Renal cortical epithelial cell (primary cell): ENCODE measurements around the gene RDM1. TPM values are rescaled to one million over a fixed set of nuclear protein-coding genes. Genes with fewer than 3 reads are reported as not detected.
"Not testable (repeated sequence)": the region's sequence is repeated elsewhere in the genome, so short reads cannot be mapped to it uniquely, and the experiment has no call there.

Experiments
- DNase-seq: peaks from one replicate; pipeline ENCODE4 v3.0.0-alpha.2; 2011; ENCODE audit warnings: low read depth
- total RNA-seq: library from RNA; depleted of rRNA; stranded (reverse); fragments of >200 nt; gene quantifications from 2 replicates; pipeline ENCODE4 v1.2.3, GENCODE V29; 2014

RDM1 gene, protein sequence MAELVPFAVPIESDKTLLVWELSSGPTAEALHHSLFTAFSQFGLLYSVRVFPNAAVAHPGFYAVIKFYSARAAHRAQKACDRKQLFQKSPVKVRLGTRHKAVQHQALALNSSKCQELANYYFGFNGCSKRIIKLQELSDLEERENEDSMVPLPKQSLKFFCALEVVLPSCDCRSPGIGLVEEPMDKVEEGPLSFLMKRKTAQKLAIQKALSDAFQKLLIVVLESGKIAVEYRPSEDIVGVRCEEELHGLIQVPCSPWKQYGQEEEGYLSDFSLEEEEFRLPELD
- total RNA-seq: 0.20 and 1.6 TPM in 2 replicates

DNA sequence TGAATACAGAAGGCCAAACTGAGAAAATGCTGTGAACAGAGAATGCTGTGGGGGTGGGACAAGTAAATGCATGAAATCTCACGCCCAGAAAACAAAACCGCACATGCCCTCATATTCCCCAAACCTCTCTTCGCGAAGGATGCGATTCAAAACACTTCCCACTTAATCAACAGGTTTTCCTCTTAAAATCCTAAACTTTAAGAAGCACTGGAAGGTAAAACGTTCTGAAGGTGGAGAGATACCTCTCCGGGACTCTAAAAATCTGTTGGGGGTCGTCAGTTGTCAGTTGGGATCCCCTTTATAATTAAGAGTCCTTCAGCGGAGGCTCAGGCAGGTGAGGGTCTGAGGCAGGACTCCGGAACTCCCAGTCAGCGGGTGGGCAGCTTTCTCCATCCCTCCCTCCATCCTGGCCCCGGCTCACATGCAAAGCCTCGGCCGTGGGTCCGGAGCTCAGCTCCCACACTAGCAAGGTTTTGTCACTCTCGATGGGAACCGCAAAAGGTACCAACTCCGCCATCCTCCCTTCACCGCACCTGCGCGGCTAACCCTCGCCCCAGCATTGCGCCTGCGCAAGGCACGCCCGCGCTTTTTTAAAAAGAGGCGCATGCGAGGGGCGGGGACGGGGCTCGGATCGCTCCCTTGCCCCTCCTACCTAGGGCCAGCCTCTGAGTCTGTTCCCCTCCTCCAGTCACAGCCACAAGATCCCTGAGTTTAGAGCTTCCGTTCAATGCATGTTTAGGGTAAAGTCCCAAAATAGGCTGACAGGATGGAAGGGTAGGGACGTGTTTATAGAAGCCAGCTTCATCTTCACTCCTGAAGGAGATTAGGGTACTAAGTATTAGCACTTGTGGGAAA lies at the start of gene RDM1:
Gene RDM1, minus strand, starts transcription at position 563 of the 855 bp plus-strand sequence. Its CDS starts 46 bp downstream, at position 517.
- DNase-seq: peak; percentile 47

DNA sequence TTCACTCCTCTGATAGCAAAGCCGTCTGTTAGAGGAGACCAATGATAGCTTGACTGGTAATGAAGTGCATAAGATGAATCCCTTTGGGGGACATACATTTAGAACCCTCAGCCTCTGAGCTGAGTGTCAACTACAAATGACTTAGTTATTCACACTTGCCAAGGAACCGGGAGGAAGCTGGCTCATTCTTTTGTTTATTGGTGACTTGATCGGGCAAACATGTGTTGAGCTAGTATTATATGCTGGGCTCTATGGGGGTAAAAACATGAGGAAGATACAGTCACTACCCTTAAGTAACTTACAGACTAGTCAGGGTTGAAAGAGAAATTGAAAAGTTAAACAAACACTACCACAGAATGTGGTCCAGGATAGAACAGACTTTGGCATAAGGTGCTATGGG lies 47.8 kb upstream of the RDM1 start:
- DNase-seq: no peak

DNA sequence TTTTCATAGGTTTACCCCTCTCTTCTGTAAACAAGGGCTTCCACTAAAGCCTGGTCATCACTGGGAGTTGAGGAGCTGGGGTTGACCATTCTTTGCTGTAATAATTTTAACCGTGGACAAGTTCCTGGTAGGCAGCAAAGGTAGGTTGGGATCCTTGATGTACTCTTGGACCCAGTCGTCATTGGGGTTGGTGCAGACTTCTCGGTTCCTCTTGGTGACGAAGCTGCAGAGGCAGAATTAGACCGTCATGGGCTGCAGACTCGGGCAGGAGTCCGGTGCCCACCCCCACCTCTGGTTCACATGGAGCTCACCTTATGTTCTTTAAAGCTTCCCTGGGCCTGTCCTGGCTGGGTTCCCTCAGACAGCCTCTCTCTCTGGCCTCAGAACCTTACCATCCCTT lies 46.9 kb upstream of the RDM1 start:
- DNase-seq: no peak

DNA sequence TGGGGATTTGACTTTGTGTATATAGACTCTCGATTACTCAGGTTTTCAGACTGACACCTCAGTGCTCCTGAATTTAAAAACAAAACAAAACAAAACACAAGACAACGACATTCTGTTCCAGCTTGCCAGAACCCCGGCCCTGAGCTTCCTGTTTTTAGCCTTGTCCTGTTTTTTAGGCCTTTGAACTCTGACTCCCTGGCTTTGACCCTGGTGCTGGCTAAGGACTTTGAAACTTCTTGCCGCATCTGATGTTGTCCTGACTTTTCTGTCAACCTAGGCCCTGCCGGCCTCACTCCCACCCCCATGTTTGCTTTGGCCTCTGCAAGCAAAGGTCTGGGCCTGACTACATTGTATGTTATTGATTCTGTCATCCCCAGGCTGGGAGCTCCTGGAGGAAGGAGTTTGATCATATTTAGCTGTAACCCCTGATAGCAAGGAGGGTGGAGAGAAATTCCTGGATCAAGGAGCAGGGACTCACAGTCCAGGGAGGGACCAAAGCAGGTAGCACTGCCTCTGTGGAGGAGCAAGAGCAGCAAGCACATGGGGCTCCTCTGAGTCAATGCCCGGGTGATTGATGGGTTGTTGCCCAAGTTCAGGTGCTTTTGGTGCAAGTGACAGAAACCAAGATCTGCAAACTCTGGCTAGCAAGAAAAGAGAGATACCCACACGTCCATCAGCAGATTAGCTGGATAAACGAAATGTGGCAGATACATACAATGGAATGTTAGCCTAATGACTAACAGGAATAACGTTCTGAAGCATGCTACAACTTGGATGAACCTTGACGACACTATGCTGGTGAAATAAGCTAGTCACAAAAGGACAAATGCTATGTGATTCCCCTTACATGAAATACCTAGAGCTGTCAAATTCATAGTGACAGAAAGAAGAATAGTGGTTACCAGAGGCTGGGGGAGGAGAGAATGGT lies 43.0 kb upstream of the RDM1 start:
- DNase-seq: no peak

DNA sequence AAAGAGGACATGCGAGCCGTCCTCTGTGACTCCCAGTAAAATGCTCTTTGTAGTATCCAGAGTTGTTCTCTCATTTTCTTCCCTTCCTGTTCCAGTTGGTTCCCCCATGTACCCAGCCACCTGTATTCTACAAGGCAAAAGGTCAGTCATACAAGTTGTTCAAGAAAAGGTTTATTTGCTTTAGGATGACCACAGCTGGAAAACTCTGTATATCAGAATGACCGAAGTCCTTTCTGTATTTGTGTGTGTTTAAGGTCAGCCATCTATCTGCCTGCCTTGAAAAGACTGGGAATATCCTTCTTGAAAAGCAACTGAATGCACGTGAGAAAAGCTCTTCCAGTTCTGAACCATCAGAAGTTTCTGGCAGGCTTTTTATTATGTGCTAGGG lies 42.4 kb upstream of the RDM1 start:
- DNase-seq: no peak

DNA sequence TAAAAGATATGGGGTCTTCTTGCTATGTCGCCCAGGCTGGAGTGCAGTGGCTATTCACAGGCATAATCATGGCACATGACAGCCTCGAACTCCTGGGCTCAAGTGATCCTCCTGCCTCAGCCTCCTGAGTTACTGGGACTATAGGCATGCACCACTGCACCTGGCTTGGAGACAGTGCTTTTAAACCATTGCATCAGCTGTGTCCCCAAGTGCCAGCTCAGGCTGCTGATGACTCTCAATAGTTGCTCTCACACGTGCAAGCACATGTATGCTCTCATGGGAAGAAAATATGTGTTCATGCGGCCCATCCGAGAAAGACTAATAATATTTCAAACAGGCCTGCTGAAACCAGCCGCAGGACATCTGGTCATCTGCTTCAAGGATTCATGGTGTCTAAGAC lies 42.0 kb upstream of the RDM1 start:
- no peak for DNase-seq

DNA sequence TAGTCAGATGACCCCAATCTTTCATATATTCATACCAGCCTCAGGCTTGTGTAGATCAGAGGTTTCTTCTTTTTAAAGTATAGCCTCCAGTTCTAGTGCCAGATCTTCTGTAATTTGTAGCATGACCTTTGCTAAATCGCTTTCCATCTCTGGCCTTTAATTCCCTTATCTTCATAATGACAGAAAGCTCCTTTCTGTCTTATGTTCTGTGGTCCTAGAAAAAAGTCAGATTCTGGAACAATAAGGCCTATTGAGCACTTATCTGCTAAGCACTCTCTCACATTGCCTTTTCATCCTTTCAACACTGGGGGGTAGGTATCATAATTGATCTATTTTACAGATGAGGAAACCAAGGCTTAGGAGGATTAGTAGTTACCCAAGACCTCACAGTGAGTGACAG lies 41.5 kb upstream of the RDM1 start:
- no peak for DNase-seq

DNA sequence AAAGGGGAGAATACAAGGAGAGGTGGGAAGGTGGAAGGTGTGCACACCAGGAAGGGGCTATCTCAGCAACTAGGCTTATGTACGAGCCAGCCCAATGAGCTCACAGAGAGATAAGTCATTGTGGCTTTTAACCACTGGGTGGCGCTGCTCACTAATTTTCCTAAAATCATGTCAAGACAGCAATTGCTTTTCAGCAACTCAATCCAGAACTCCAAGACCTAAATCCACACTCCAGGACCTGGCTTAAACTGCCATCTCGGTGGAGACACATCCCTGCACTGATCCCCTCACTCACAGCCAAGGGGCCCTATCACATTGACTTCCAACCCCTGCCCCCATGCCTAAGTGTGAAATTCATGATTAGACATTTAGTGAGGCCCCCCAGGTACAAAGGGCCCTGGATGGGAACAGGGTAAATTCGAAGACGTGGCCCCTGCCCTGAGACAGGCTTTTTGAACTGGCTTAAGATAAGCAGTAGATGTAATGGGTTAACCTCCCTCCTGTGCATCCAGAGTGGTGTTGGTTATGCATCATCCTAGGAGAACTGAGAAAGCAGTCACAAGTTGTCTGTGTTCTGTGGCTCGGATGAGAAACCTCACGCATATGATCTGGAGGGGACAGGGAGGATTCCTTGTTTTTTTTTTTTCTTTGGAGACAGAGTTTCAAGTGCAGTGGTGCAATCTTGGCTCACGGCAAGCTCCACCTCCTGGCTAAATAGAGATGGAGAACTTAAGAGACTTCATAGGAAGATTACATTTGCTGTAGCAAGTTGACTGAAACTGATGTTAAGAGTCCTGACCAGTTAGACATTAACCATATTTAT lies 39.2 kb upstream of the RDM1 start:
- peak; percentile 70 for DNase-seq

DNA sequence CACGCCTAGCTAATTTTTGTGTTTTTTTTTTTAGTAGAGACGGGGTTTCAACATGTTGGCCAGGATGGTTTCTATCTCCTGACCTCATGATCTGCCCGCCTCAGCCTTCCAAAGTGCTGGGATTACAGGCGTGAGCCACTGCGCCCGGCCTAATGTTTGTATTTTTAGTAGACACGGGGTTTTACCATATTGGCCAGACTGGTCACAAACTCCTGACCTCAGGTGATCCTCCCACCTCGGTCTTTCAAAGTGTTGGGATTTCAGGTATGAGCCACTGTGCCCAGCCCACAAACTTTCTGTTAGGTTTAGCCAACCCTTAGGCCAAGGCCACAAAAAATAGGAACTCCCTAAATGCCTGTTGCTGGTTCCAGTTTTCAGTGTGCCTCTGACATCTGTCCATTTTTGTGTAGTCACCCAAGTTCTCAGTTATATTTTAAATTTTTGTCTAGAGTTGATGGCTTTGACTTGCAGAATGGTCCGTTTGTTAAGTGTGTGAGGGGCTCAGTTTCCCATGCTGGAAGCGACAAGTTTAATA lies 38.0 kb upstream of the RDM1 start:
- DNase-seq: no peak

DNA sequence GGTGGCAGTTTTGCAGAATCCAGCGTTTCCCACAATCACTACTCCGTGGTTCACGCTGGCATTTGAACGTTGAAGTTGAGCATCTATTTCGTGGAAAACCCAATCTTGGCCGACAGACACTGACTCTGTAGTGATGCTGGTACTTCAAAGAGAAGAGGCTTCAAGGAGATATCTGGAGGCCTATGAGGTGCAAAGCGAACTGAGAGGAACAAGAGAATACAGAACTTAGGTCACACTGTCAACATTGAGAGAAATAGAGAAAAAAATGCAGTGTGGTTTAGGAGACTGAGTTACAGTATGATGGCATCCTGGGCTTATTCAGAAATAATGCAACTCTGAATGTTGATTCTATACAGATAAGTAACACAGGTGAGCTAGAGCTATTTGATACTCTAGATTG lies 34.7 kb upstream of the RDM1 start:
- DNase-seq: no peak

DNA sequence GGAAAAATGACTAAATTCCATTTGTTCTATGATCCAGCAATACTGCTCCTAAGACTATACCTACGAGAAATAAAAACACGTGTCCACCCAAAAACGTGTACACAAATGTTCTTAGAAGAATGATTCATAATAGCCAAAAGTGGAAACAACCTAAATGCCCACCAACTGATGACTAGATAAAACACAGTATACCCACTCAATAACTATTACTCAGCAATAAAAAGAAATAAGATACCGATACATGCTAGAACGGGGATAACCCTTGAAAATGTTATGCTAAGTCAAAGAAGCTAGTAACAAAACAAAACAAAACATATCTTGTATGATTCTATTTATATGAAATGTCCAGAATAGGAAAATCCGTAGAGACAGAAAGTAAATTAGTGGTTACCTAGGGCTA lies 33.1 kb upstream of the RDM1 start:
- DNase-seq: no peak

DNA sequence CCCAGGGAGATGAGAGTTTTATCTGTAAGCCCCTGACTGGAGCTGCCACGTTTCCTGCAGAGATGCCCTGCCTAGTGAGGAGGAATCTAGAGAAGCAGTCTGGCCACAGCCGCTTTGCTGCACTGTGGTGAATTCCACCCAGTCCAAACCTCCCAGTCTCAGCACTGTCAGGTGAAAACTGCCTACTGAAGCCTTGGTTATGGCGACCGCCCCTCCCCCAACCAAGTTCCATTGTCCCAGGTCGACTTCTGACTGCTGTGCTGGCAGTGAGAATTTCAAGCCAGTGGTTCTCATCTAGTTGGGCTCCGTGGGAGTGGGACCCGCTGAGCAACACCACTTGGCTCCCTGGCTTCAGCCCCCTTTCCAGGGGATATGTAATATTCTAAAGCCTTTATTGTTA lies 23.1 kb upstream of the RDM1 start:
- DNase-seq: no peak

DNA sequence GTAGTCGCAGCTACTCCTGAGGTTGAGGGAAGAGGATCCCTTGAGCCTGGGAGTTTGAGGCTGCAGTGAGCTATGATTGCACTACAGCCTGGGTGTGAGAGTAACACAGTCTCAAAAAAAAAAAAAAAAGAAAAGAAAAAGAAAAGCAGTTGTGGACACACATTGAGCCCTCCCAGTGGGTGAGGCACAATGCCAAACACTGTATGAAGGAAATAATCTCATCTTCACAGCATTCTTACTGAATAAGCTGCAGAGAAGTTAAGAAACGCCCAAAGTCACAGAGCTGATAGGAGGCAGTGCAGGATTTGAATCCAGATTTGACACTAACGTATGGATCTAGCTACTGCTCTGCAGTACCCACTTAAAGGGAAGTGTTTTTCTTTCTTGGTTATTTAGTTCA lies 18.8 kb upstream of the RDM1 start:
- DNase-seq: no peak

DNA sequence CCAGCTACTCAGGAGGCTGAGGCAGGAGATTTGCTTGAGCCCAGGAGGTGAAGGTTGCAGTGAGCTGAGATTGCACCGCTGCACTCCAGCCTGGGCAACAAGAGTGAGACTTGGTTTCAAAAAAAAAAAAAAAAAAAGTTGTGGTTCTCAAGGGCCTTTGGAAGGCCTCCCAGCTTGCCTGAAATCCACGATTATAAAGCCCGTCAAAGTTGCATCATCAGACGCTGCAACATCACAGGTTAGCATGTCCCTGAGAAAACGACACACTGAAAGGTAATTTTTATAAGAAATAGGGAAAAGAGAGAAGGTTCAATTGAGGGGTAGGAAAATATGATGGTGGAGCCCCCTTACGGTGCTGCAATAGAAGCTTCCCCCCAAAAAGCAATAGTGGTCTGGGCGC lies 17.5 kb upstream of the RDM1 start:
- DNase-seq: no peak

DNA sequence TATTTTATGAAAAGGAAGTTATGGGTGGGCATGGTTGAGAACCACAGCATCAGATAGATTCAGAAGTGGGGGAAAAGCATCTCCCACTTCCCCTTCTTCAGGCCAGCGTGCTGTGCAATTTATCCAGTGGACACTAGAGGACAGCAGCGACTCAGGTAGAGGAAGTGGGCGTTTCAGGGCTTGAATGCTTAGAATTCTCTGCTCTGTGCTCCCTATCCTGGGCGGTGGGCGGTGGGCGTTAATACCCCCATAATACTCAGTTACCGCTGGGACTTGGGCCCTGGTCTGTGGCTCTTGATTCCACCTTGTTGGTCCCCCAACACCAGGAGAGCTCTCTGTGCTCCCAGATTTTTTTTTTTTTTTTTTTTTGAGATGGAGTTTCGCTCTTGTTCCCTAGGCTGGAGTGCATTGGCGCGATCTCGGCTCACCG lies 16.6 kb upstream of the RDM1 start:
- peak; percentile 41 for DNase-seq

DNA sequence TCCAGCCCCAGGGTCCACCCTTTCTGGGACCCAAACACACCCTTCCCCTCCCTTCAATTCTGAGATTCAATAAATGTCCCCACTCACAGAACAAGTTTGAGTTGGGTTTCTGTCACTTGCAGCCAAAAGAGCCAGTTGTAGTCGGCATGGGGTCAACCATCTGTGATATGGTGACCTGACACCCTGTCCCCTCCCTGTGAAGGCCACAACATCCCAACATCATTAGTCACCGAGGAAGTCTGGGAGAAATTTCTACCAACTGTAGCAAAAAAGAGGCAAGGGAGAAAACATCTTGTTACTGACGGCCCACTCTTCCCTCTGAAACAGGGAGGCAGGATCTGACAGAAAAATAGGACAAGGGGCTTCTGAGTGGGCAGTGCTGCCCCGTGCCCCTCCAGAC lies 13.6 kb upstream of the RDM1 start:
- DNase-seq: no peak

DNA sequence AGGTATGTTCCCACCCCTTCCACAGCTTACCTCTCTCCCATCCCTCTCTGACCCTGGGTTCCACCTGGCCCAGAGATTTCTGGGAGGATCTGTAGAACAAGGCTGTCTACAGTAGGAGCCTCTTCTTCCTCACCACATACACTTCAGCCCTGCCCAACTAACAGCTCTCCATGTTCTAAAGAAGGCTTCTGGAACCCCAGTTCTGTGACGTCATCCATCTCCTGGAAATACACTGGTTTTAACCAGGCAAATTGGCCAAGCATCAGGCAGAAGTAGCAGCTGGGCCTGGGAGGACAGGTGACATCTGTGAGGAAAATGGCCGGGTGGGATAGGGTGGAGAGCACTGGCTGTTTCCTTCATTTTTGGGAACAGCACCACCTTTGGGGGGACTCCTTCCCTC lies 13.0 kb upstream of the RDM1 start, which contains the start of gene LYZL6:
Gene LYZL6, minus strand, starts transcription at position 177 of the 400 bp plus-strand sequence. CDS start 4,357 bp downstream, outside the sequence.
- DNase-seq: no peak

DNA sequence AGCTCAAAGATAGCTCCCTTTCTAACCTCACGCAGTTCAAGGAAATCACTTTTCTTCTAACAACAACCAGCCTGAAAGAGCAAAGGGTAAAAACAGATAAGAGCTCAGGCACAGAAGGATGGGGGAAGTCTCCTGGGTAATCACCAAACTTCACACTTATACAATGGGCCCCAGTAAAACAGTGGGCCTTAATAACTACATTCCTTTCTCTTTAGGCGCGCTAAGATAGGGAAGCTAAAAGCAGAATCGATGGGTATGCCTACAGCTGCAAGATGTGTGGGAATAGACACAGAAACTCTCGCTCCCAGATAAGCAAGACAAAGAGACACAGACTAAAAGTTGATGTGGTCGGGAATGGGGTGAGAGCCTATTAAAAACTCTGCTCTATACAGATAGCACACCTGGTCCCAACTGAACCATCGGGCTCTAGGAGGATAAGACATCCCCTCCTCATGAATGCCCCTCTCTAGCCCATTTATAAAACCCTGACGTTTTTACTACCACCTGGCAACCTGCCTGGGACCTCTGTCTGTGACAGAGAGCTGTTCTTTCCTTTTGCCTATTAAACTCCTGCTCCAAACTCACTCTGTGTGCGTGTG lies 12.1 kb upstream of the RDM1 start:
- DNase-seq: no peak

DNA sequence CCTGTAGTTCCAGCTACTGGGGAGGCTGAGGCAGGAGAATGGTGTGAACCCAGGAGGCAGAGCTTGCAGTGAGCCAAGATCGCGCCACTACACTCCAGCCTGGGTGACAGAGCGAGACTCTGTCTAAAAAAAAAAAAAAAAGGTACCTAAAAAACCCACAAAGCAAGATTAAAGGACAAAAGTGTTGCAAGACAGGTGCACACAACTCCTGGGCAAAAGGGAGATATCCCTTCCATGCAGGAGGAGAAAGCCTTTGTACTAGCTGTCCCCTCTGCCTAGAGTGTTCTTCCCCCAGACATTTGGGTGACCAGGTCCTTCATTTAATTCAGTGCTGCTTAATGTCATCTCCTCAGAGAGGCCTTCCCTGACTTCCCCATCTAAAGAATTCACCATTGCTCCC lies 7.9 kb upstream of the RDM1 start:
- DNase-seq: not testable (repeated sequence)

DNA sequence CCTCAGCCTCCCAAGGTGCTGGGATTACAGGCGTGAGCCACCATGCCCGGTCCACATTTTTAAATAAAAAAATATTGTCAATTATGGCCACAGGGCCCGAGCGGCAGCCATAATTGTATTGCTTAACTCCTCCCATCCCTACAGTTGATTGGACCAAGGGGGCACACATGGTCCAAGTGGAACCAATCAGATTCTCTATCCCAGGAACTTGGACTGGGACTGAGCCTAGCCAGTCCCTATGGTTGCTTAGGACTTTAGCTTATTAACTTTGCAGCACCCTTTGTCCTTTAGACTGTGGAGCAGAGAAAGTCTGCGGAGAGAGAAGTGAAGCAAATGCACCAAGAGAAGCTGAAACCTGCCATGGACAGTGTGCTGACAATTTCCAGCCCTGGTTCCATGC lies 5.5 kb upstream of the RDM1 start:
- DNase-seq: no peak

DNA sequence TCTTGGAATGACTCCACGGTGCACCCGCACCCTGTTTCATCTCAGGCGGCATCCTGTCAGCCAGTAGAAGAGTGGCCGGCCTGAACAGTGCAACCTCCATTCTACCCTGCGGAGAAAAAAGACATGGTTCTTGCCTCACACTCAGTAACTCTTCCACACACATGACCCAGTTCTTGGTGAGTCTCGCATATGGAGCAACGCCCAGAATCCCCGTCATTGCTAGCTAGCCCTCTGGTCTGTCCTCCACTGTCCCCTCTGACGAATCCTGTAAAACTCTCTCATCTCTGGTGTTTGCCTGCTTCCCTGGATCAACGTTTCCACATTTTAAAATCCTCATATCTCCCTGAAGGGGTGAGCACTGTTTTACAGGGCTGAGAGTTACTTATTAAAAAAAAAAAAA lies 4.2 kb upstream of the RDM1 start:
- no peak for DNase-seq
